NCI-H2107 treated with DMSO at 0.1 percent for 48 hours (cell line): ENCODE data around the gene AKAP5.

ENCODE experiments used
- DNase-seq: peaks from one replicate; lab custom pipeline; 2025; ENCODE audit not compliant: unreplicated experiment; lab: John Stamatoyannopoulos, UW

AKAP5 gene

GRCh38 chr14:64465191-64465822, at the start of gene AKAP5:
TSS of gene AKAP5 (plus strand) at chr14:64465499. CDS start at chr14:64468395, 2,896 bp downstream.
- DNase-seq: peak; percentile 75

GRCh38 chr14:64416348-64416932, 48.9 kb upstream of the AKAP5 start:
- DNase-seq: no peak

GRCh38 chr14:64417055-64417770, 48.1 kb upstream of the AKAP5 start:
- no peak for DNase-seq

DNA sequence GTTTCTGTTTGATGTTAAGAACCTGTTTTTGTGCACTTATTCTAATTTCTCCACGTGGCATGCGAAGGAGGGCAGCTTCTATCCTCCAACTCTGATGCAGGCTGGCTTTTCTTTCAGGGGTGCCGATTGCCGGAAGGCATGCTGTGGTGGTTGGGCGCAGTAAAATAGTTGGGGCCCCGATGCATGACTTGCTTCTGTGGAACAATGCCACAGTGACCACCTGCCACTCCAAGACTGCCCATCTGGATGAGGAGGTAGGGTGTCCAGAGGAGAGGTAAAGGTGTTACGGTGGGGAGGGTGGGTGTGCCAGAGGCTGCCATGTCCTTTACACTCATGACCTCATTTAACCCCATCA, 47.6 kb upstream of the AKAP5 start:
- no peak for DNase-seq

DNA sequence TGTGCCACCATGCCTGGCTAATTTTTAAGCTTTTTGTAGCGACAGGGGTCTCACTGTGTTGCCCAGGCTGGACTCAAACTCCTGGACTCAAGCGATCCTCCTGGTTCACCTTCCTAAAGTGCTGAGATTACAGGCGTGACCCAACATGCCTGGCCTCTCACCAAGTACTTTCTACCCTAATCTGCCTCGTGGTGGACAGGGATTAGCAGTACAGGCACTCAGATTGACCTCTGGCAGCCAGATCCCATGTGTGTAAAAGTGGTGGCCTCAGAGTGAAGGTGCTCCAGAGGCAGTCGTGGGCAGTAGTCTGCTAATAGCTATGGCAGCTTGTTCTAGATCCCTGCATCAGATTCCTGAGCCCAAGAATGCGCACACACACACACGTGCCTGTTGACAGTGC, 46.3 kb upstream of the AKAP5 start:
- no peak for DNase-seq

GRCh38 chr14:64421166-64421565, 44.1 kb upstream of the AKAP5 start:
- DNase-seq: peak; percentile 9

DNA sequence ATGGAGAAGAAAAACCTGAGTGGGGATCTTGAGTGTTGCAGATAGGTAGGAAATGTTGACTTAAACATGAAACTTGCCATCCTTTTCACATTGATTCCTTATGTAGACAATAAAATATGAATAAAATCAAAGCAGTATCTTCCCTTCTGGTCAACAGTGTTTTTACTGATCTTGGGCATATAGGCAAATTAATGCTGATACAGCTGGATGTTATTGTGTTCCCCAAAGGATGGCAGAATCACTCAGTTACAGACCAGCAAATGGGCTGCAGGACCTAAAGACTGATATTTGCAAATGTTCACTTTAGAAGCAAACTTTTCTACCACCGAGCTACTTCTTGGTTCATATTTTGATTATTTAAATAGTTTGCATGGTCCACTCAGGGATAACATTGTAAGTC, 43.3 kb upstream of the AKAP5 start:
- DNase-seq: no peak

DNA sequence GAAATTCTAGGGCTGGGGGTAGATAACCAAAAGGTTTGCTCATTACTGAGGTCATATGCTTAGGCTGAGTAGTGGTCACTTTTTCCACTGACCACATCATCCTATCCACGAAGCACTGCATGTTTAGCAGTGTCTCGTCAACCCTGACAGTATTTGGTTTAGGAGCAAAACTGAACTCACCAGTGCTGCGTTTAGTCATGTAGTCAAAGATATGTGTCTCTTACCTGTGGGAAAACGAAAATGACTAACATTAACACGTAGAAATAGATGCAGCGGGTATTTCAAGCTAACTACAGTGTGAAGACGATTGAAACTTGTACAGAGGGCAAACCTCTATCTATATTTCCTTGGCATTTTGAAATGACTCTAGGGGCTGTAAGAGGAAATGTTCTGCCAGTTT, 42.5 kb upstream of the AKAP5 start:
- DNase-seq: no peak

- no peak for DNase-seq
Observed at GRCh38 chr14:64423987-64424386, 41.3 kb upstream of the AKAP5 start.

DNA sequence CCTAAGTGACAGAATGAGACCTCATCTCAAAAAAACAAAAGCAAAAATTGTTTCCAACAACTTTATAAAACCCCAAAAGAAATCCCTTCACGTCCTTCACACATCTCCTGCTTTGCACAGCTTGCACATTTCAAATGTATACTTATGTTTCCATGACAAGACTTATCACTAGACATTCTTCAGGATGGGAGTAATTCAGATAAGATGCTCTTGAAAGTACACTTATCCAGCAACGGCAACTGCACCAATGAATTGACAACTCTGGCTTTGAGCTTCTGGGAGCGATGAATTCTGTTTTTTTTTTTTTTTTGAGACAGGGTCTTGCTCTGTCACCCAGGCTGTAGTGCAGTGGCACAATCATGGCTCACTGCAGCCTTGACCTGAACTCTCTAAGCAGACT, 30.8 kb upstream of the AKAP5 start:
- no peak for DNase-seq

- DNase-seq: no peak
Observed at GRCh38 chr14:64438181-64438841, 27.0 kb upstream of the AKAP5 start.

- no peak for DNase-seq
Observed at GRCh38 chr14:64439141-64439540, 26.2 kb upstream of the AKAP5 start.

GRCh38 chr14:64440494-64440893, 24.8 kb upstream of the AKAP5 start:
- DNase-seq: no peak

- DNase-seq: no peak
Observed at GRCh38 chr14:64442300-64442988, 22.9 kb upstream of the AKAP5 start.

GRCh38 chr14:64444140-64444539, 21.2 kb upstream of the AKAP5 start:
- no peak for DNase-seq

- DNase-seq: no peak
Observed at GRCh38 chr14:64444984-64445845, 20.1 kb upstream of the AKAP5 start.

- DNase-seq: no peak
Observed at GRCh38 chr14:64447876-64448670, 17.2 kb upstream of the AKAP5 start.

- DNase-seq: no peak
Observed at GRCh38 chr14:64450255-64450654, 15.0 kb upstream of the AKAP5 start.

GRCh38 chr14:64454671-64455070, 10.6 kb upstream of the AKAP5 start:
- no peak for DNase-seq
